ENCODE results near the gene FBXW12. TPM values are rescaled to one million over a fixed set of nuclear protein-coding genes. Genes with fewer than 3 reads are reported as not detected.

The FBXW12 gene
- total and polyA plus RNA-seq, 2 donors (not counting 3 experiments of a cell fraction or from before 2014, with no cell fraction given) = not detected

DNA sequence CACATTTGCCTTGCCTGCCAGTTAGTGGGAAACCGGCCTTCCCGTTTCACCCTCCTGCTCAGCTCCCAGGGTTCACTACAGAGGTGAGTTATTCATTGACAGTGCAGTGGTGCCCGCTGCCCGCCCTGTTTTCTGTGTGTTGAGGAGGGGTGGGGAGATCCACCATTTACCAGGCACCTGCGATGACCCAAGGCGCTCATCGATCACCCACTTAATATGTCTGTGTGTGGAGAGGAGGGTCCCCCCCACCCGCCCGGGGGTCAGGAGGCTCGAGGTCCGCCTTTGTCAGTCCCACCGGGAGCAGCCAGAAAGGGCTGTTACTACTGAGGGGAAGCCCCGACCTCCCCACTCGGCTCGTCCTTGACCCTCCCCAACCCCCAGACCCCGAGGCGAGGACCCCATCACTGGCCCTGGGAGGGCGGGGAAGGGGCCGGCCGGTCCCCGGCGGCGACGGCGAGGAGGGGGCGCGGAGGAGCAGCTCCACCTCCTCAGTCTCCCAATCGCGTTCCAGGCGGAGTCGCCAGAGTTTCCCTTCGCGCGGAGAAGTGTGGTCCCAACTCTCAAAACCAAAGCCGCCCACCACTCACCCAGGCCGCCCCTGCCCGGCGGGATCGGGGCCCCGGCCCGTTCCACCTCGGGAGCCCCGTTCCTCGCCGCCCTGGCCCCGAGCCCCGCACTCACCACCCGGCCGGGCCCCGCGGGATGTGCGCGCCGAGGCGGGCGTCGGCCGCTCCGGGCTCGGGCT, 56.7 kb downstream of the FBXW12 start:
- Histone ChIP-seq H3K4me3 (replicated peaks in 1 of 3; ENCODE audit: insufficient read depth in 1 of 3, low read depth in 1 of 3, low read length in 3 of 3) (peak overlapping the region; percentile 49 to 74 (median 62)), H3K79me2 (ENCODE audit: control insufficient read depth, insufficient read depth, low read length) (no peaks in the 10 kb centered on the region), H3K27ac (ENCODE audit: insufficient read depth, low read depth, low read length) (peak overlapping the region; percentile 33), H3K27me3 (ENCODE audit: control insufficient read depth in 2 of 2, insufficient read depth in 2 of 2, low read length in 2 of 2) (no peaks in the 10 kb centered on the region), H2AFZ (ENCODE audit: low read depth, low read length) (peak overlapping the region; percentile 86), H3K4me2 (ENCODE audit: insufficient read depth, low read length) (peak overlapping the region; percentile 56), H3K4me1 (ENCODE audit: control insufficient read depth, extremely low read depth, insufficient read depth, low read length) (peaks cover 10% of the 10 kb centered on the region), H3K9me3 (replicated peaks; ENCODE audit: control insufficient read depth, insufficient read depth, low read length) (no peaks in the 10 kb centered on the region), H3K9me1 (replicated peaks; ENCODE audit: control insufficient read depth, extremely low read depth, insufficient read depth, low read length) (no peaks in the 10 kb centered on the region), H3K36me3 (ENCODE audit: control insufficient read depth in 2 of 2, extremely low read depth in 1 of 2, insufficient read depth in 2 of 2, low read length in 2 of 2) (peaks cover 0 to 9% of the 10 kb centered on the region in 2 experiments), H4K20me1 (replicated peaks; ENCODE audit: control insufficient read depth, extremely low read depth, insufficient read depth, low read length) (no peaks in the 10 kb centered on the region), H3K9ac (replicated peaks; ENCODE audit: extremely low read depth, insufficient read depth, low read length) (peak overlapping the region; percentile 75)
- FAIRE-seq = peak; percentile 72
- POLR2A ChIA-PET = interaction anchor here (0.6 to 1.4 kb wide), 3 partner anchors 8 to 45 kb away, joined by 3 to 5 read pairs (median 4); no protein-coding TSS in a partner anchor
- intact Hi-C loops (cut with micrococcal nuclease) (no loop called here), dilution Hi-C loops (cut with MboI; ENCODE audit: extremely low pct_ligation_motif_present, low sequenced_read_pairs) (no loop called here)
- peak; percentile 49 for TF ChIP-seq POLR2A (IDR thresholded peaks at IDR 0.05; ENCODE audit: low read depth, low read length)
- TF ChIP-seq FOS (IDR thresholded peaks at IDR 0.05; ENCODE audit: borderline replicate concordance, insufficient read depth, low read length) = no peak
- TF ChIP-seq POLR2AphosphoS5 (IDR thresholded peaks at IDR 0.05; ENCODE audit: insufficient read depth, low read depth, low read length) = peak; percentile 34
- DNase-seq (ENCODE audit: low read depth, low spot score) = peak; percentile 41
- BruUV-seq (replicated peaks) = no TSS peak
- CTCF ChIA-PET = interaction anchor here (2.3 to 10.4 kb wide), 3 partner anchors 29 to 234 kb away, joined by 9 to 723 read pairs (median 94); no protein-coding TSS in a partner anchor

DNA sequence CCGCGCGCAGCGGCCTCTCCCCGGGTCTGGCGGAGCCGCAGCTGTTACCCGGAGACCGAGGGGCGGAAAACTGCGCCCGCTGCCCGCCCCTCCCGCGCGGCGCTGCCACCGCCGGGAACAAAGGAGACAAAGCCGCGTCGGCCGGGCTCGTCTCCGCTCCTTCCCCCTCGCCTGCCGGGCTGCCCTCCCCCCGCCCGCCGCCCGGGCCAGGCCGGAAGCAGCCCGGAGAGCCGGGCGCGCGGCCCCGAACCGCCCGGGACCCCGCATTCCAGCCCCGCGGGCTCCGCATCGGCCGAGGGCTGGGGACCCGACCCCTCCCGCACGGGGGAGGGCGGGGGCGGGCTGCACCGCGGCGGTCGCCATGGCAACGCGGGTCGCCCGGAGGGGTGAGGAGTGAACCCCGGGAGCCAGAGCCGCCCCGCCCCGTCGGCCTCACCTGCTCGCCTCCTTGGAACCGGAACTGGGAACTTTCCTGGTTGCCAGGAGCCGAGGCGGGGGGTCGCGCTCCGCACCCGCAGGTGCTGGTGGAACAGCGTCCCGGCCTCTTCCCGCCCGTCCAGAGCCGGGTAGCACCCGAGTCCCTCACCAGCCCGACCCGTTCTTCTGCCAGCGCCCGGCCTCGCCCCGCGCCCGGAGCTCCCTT, 57.4 kb downstream of the FBXW12 start:
- H3K4me2 ChIP-seq (ENCODE audit: insufficient read depth, low read length) = peak overlapping the region; percentile 53

More for the DNA sequence above, 57.4 kb downstream of the FBXW12 start:
- Histone ChIP-seq H3K79me2 (ENCODE audit: control insufficient read depth, insufficient read depth, low read length) (no peaks in the 10 kb centered on the region), H3K36me3 (ENCODE audit: control insufficient read depth in 2 of 2, extremely low read depth in 1 of 2, insufficient read depth in 2 of 2, low read length in 2 of 2) (peaks cover 0 to 9% of the 10 kb centered on the region in 2 experiments), H2AFZ (ENCODE audit: low read depth, low read length) (peak overlapping the region; percentile 86), H3K9me1 (replicated peaks; ENCODE audit: control insufficient read depth, extremely low read depth, insufficient read depth, low read length) (no peaks in the 10 kb centered on the region), H3K9ac (replicated peaks; ENCODE audit: extremely low read depth, insufficient read depth, low read length) (peak overlapping the region; percentile 75), H3K9me3 (replicated peaks; ENCODE audit: control insufficient read depth, insufficient read depth, low read length) (no peaks in the 10 kb centered on the region), H4K20me1 (replicated peaks; ENCODE audit: control insufficient read depth, extremely low read depth, insufficient read depth, low read length) (no peaks in the 10 kb centered on the region), H3K27ac (ENCODE audit: insufficient read depth, low read depth, low read length) (peak overlapping the region; percentile 33), H3K27me3 (ENCODE audit: control insufficient read depth in 2 of 2, insufficient read depth in 2 of 2, low read length in 2 of 2) (no peaks in the 10 kb centered on the region), H3K4me1 (ENCODE audit: control insufficient read depth, extremely low read depth, insufficient read depth, low read length) (peaks cover 10% of the 10 kb centered on the region), H3K4me3 (replicated peaks in 1 of 3; ENCODE audit: insufficient read depth in 1 of 3, low read depth in 1 of 3, low read length in 3 of 3) (peak overlapping the region; percentile 49 to 74 (median 62))
- DNase-seq (ENCODE audit: low read depth, low spot score) (peak; percentile 28), FAIRE-seq (no peak)
- intact Hi-C loops (cut with micrococcal nuclease) = no loop called here
- dilution Hi-C loops (cut with MboI; ENCODE audit: extremely low pct_ligation_motif_present, low sequenced_read_pairs) = no loop called here
- no TSS peak for BruUV-seq (replicated peaks)
- ChIA-PET POLR2A (interaction anchor here (1.4 kb wide), 1 partner anchor 11 kb away, joined by 5 read pairs; no protein-coding TSS in a partner anchor), CTCF (interaction anchor here (2.3 to 10.4 kb wide), 3 partner anchors 29 to 235 kb away, joined by 9 to 723 read pairs (median 94); no protein-coding TSS in a partner anchor)
- no peak for TF ChIP-seq EZH2 (IDR thresholded peaks at IDR 0.05; ENCODE audit: borderline replicate concordance, low read depth, low read length, severe bottlenecking)
- no peak for TF ChIP-seq MYC (IDR thresholded peaks at IDR 0.05; ENCODE audit: low read depth, low read length)
- peak; percentile 55 for TF ChIP-seq POLR2A (IDR thresholded peaks at IDR 0.05; ENCODE audit: low read depth, low read length)
